Posterior cingulate gyrus (tissue), 11 donors: ENCODE results near the gene ATP9A.
A peak's percentile ranks its signal among the peaks of the same experiment; 100 is the strongest.

Source experiments
- DNase-seq, 10 donors: peaks; one replicate each; pipeline versions ENCODE4 v3.0.0 to v3.0.0-alpha.2; 2020 to 2021; ENCODE audit warnings: mixed read lengths in 3 of 10
- intact Hi-C: fragments of 100-400 bp; cut with DNase I; formaldehyde crosslinking; loops from one replicate; pipeline ENCODE4 v1.15.1; 2023

The ATP9A gene

DNA sequence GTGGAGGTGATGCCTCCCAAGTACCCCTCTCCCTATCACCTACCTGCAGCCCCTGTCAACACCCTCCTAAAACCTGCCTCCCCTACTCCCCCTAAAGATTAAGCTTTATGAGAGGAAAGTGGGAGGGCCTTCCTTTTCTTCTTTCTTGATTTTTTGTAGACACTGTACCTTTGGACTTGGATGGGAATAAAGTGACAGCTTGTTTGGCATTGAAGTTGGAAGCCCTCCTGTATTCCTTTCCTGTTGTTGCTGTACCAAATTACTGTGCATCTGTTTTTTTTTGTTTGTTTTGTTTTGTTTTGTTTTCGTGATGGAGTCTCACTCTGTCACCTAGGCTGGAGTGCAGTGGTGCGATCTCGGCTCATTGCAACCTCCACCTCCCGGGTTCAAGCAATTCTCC, 126.3 kb downstream of the ATP9A start:
- intact Hi-C loops = no loop called here
- no peak for DNase-seq

DNA sequence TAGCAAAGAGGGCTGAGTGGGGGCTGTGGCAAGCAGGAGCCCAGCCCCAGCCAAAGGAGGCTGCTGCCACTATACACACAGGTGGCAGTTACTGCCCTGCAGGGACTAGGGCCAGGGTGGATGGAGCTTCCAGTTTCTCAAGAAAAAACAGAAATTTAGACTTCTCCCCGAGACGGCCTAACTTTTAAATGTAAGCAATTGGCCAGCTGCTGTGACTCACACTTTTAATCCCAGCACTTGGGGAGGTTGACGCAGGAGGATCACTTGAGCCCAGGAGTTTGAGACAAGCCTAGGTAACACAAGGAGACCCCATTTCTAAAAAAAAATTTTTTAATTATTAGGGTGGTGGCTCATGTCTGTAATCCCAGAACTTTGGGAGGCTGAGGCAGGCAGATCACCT, 127.4 kb downstream of the ATP9A start:
- DNase-seq = no peak
- intact Hi-C loops = loop anchor here (1.0 kb wide), 1 partner anchor 34 kb away; no protein-coding TSS in a partner anchor

DNA sequence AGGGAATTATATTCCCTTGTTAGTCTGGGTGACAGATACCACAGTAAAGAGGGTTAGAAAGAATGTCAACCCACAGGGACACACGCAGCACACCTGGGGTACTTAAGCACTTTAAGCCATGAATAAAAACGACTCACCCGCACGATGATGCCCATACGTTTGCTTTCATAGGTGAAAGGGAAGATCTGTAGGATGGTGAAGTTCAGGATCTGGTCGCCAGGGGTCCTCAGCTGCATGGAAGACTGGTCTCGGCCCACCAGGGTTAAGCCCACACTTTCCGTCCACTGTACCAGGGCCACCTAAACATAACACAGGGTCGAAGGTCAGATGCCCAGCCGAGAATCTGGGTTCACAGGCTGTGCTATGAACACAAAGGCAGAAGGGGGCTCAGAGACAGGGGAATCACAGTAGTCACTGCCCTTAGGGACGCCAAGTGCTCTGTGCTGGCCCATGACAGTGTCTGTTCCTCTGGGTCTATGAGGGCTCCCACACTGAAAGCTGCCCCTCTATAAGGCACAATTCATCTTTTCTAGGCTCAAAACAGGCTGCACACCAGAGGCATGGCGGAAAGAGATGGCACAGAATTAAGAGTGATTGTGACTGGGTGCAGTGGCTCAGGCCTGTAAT, 128.9 kb downstream of the ATP9A start:
- DNase-seq = peak in 9 of 10 donors; percentile 31 to 92 (median 69)
- intact Hi-C loops = loop anchor here (1.0 kb wide), 1 partner anchor 444 kb away; no protein-coding TSS in a partner anchor

DNA sequence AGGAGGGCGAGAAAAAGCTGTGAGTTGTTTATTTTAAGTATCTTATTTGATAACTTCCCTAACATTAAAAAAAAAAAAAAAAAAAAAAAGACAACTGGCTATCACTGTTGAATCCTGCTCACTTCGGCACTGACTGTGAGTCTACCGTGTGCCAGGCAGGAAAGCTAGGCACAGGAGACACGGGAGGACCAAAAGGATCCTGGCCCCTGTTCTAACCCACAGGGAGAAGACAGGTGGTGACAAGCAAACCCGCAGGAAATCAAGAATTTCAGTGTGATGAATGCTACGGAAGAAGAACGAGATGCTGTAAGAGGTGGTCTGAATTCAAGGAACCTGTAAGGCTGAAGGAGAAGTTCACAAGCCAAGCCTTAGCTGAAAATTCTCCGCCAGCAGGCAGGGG, 130.9 kb downstream of the ATP9A start:
- intact Hi-C loops = no loop called here
- peak in 1 of 10 donors; percentile 24 for DNase-seq

DNA sequence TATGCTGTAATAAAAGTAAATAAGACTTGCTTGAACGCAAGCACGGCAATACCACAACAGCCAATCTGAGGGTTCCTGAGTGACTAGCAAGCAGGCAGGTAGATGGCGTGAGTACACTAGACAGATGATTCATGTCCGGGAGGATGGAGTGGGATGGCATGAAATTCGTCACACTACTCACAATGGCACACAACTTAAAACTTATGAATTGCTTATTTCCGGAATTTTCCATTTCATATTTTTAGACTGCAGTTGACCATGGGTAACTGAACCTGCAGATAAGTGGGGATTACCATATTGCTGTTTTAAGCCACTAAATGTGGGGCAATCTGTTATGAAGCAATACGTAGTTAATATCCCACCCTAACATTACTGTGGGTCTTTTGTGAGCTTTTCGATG, 132.1 kb downstream of the ATP9A start:
- intact Hi-C loops = no loop called here
- DNase-seq = peak in 1 of 10 donors; percentile 5

DNA sequence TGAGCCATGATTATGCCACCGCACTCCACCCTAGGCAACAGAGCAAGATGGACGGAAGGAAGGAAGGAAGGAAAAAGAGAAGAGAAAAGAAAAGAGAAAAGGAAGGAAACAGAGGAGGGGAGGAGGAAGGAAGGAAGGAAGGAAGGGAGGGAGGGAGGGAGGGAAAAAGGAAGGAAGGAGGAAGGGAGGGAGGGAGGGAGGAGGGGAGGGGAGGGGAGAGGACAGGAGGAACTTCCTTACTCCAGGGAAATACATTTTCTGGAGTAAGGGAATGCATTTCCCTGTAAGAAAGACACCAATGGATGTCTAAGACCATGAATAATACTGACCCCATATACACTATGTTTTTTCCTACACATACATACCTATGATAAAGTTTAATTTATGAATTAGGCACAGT, 132.5 kb downstream of the ATP9A start:
- DNase-seq = no peak
- intact Hi-C loops = no loop called here

DNA sequence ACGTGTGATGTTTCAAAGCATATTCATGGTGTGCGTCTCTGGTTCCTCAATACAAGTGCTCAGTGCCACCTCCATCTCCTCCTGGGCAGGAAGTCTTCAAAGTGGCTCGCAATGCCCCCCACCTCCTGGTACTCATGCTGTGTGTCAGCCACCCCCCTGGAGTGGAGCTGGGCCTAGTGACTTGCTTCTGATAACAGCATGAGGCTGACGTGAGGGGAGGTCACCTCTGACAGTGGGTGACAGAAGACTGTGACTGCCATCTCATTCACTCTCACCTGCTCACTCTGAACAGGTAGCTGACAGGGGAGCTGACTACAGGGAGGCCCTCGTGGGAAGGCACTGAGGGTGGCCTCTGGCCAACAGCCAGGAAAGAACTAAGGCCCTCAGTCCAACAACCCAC, 133.3 kb downstream of the ATP9A start:
- intact Hi-C loops = no loop called here
- peak in 1 of 10 donors; percentile 27 for DNase-seq

DNA sequence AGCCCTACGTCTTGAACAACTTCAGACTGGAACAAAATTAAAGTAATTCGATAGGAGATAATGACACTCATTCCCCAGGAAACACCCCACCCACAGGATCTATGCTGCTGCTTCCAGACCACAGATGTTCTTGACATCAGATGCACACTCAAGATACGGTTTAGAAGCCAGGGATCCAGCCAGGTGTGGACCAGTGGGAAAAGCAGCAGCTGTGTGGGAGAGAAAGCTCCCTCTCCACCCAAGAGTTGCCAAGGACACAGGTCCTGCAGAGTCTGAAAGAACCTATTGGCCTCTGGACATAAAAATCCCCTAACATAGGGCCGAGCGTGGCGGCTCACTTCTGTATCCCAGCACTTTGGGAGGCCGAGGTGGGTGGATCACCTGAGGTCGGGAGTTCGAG, 133.9 kb downstream of the ATP9A start:
- intact Hi-C loops = no loop called here
- DNase-seq = peak in 1 of 10 donors; percentile 15

DNA sequence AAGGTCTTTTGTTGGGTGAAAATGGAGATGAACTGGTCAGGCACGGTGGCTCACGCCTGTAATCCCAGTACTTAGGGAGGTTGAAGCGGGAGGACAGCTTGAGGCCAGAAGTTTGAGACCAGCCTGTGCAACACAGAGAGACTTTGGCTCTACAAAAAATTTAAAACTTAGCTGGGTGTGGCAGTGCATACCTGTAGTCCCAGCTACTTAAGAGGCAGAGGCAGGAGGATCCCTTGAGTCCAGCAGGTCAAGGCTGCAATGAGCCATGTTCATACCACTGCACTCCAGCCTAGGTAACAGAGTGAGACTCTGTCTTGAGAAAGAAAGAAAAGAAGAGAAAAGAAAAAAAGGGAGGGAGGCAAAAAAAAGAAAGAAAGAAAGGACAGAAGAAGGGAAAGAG, 134.8 kb downstream of the ATP9A start:
- intact Hi-C loops = no loop called here

DNA sequence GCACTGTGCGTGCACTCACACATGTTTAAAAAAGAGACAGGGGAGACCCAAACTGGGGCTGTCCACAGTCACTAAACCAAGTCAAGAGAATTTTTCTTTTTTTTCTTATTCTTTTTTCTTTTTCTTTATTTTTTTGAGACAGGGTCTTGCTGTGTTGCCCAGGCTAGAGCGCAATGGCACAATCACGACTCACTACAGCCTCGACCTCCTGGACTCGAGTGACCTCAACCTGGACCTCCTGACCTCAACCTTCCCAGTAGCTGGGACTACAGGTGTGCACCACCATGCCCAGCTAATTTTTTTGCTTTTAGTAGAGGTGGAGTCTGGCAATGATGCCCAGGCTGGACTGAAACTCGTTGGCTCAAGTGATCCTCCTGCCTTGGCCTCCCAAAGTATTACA, 136.2 kb downstream of the ATP9A start:
- DNase-seq = peak in 1 of 10 donors; percentile 4
- intact Hi-C loops = no loop called here

More for the DNA sequence above, 134.8 kb downstream of the ATP9A start:
- DNase-seq = peak in 1 of 10 donors; percentile 21

DNA sequence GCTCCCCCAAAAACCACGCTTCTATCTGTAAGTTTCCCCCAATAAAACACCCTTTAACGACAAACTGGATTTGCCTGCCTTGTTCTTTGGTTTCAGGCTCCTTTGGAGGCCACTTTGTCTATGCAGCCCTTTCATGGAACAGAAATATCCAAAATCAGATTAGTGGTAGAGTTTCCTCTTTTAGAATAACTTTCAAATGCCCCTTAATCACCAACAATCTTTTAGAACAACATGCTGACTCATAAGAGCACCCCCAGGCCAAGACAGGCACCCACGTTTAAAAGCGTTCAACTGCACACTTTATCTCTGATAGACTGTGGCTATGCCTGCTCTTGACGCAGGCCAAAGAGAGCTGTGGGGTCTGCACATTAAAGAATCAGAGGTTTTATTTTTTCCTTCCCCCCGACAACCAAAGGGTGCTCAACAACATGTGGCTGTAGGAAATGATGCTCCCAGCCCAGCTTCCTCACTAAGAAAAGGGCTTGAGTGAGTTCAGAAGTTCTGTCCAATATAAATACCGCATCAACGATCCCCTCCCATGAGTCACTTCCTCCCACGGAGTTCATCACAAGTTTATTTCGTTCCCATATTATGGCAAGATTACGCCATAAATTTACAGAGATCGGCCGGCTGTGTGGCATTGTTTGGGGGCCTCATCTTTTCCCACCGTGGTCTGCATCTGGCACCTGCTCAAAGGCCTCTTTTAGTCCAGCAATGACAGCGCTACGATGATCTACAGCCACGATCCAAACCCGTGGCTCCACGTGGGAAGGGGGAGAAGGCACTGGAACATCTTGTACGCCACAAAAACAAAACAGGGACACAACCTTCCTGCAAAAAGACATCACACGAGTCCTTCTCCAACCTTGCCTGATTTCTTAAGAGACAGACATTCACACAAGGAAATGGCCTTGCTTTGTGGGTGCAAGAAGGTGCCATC, 136.9 kb downstream of the ATP9A start:
- peak in 1 of 10 donors; percentile 34 for DNase-seq
- intact Hi-C loops = no loop called here

DNA sequence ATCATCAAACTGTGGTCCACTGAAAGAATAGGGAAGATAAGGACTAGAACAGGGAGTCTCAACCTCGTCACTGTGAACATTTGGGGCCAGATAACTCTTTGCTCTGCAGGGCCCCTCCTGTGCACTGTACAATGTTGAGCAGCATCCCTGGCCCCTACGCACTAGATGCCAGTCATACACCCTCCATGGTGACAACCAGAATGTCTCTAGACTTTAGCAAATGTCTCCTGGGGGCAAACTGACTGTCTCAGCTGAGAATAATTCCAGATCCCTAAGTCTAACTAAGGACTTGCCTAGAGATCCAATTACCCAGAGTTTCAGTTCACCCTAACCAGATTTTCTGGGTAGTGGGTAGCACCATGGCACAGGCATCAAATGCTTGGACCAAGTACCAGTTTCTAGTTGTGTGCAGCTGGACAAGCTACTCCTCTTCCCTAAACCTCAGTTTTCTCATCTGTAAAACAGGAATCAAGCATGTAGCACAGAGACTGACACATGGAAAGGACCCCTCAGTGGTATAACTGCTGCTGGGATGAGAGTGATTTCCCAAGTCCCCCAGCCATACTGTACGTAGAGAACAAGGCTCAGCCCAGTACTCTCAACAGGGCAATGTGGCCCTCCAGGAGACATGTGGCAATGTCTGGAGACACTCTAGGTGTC, 138.7 kb downstream of the ATP9A start:
- peak in 1 of 10 donors; percentile 11 for DNase-seq
- intact Hi-C loops = no loop called here

DNA sequence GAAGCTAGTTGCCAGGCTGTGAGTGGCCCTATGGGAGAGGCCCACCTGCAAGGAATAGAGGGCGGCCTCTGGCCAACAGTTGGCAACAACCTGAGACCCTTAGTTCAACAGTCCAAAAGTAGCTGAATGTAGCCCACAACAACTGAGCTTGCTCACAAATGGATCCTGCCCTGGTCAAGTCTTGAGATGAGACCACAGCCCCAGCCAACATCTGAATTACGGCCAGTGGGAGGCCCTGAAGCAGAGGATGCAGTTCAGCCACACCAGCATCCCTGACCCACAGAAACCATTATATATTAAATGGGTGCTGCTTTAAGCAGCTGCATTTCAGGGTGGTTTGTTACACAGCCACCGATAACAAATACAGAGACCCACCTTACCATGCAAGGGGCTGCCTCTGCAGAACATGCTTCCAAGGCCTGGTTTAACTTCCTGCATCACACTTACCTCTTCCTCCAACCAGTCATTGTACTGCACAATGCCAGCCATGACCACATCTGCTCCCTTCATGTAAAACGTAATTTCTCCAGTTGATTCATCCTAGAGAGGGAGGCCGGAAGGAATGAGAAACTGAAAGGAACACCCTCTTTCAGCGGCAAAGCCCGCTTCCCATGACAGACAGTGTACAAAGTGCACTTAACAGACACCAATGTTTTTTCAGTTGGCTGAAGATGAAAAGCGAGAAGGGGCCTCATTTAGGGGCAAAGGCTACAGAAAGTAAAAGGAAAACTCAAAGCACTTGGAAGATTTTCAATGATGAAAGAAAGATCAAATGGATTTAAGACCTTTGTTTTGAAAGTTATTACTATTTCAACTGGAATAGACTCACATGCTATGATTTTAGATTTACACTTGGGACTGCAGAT, 139.4 kb downstream of the ATP9A start:
- intact Hi-C loops = no loop called here
- DNase-seq = peak in 1 of 10 donors; percentile 16

DNA sequence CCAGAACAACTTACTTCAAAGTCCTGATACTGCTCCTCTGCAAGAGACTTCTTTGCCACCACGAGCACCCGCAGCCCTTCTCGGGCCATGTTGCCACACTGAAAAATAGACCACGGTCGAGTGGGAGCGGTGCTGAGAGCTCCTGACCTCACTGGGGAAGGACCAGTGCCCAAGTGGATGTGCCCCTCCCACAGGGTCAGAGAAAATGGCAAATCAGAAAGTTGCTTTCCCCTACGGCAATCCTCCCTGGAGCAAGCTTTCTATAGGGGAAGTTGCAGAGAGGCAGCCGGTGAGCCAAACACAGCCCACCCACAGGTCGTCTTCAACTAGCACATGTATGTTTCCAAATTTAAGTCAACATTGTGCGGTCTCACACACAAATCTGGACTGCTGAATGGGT, 140.6 kb downstream of the ATP9A start:
- intact Hi-C loops = no loop called here
- DNase-seq = peak in 1 of 10 donors; percentile 70

DNA sequence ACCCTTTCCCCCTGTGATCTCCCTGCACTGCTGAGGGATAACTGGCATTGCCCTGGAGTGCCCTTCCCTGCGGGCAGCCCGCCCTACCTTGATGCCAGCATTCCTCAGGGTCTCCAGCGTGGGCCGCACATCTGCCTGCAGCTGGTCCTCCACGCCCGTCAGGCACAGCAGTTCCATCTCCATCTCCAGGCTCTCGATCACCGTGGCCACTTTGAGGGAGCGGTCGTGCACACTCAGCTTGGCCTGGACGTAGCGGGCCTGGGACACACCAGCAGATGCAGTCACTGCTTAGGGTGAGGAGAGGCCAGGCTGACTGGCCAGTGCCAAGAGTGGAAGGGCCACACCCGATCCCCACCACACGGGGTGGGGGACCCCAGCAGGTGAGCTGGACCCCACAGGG, 143.1 kb downstream of the ATP9A start:
- DNase-seq = peak in 1 of 10 donors; percentile 67
- intact Hi-C loops = no loop called here

DNA sequence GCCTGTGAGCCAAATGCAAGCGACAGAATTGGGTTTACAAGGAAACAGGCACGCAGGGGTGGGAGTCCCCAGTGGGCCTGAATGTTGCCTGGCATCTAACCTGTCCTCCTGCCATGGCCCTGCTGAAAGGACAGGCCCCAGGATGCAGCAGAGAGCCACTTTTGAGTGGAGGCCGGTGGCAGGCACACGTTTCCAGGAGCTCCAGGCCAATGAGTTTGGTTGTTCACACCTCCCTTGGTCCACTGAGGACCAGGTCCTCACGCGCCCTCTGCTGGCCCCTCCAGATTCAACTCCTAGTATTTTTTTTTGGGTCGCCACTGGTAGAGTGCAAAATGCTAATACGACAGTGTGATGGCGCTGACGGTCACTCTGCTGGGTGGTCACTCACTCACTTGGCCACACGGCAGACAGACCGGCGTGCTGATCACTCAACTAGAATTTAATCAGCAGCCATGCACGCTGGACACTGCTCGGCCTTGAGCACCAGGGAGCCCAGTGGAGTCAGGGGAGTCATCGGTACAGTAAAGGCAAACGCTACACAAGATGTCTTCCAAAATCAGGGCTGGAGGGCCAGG, 143.9 kb downstream of the ATP9A start:
- DNase-seq = peak in 9 of 10 donors; percentile 42 to 91 (median 54)
- intact Hi-C loops = loop anchor here (1.0 kb wide), 1 partner anchor 252 kb away; no protein-coding TSS in a partner anchor

DNA sequence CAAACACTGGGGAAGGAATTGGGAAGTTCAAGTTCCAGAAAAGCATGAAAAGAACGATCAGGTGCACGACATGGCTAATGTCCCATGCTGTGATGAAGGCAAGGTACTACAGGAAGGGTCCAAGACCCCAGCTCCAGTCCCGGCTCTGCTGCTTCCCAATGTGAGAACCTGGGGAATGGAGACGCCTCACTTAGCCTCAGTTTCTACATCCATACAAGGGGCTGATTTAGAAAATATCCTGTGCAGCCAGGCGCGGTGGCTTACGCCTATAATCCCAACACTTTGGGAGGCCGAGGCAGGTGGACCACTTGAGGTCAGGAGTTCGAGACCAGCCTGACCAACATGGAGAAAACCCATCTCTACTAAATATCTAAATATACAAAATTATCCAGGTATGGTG, 144.9 kb downstream of the ATP9A start:
- intact Hi-C loops = no loop called here
- DNase-seq = peak in 1 of 10 donors; percentile 8

DNA sequence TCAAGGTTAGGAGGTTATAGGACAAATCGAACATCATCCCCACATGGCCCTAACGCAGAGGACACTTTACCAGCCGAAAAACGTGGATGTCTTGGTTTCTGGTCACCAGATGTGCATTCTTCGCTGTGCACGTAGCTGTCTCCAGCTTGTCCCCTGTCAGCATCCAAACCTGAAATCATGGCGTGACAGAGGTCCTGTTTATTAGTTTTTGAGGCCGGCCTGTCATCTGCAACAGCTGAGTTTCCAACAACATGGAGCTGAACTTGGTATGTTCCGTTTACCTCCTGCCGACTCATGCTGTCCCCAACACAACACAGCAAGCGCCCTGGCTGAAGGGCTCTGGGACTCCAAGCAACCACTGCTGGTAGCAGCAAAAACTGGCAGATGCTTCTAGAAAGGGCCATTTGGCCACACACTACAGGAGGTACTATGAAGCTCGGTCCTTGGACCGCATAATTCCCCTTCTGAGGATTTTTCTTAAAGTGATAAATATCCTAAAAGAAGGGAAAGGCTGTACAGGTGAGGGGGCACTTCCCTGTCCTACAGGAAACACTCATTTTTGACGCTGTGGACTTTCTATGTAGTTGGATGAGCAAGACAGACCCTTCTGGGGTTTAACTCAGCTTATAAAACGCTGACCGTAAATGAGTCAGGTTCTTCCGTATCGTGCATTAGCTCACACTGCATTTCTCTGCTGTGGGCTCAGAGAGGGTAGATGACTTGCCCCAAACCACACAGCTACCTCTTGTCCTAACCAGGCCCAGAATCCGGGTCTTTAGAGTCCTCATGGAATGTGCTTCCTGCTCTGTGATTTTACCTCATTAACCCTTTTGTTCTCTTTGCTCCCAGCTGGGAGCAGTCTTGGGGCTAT, 146.0 kb downstream of the ATP9A start:
- intact Hi-C loops = no loop called here
- peak in 1 of 10 donors; percentile 45 for DNase-seq

DNA sequence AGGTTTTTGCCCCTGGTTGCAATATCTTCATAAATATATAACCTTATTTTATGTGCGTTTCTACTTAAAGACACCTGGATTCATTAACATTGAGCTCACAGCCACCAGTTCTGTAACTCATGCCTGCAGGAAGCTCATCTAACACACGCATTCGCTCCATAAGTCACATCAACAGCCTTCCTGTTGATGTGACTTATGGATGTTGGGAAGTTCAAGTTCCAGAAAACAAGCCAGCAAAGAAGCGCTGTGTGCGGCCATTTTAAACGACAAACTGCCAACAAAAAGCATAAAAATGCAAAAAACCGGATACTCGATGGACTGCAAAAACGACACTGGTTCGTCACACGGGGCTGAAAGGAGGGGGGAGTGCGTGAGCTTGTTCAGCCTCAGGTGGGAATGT, 147.8 kb downstream of the ATP9A start:
- intact Hi-C loops = no loop called here
- peak in 1 of 10 donors; percentile 3 for DNase-seq
